Heart left ventricle (tissue), 13 donors: ENCODE measurements around the gene CAPS.

Experiments
- CTCF ChIP-seq, 12 donors: fragments of 200-600 bp; sonication (generic) in 4 of 12; IDR thresholded peaks; one replicate each; pipeline versions ENCODE4 v1.5.0 to v1.8.0; 2018 to 2022; ENCODE audit warnings: antibody characterized with exemption in 12 of 12, mild to moderate bottlenecking in 5 of 12
- POLR2A ChIP-seq, 2 donors: fragments of 450-650 bp; IDR thresholded peaks; one replicate each; pipeline ENCODE4 v1.6.1; 2017; ENCODE audit warnings: antibody characterized with exemption in 2 of 2, mild to moderate bottlenecking in 2 of 2, moderate library complexity in 2 of 2
- donor health status: ischemic (EF 13 %, LVEDD 7.1; RV severe dilation, severe dysfunction).
- donor health status: DM: no; HTN: yes; CAD: no.
- donor health status: DM: no; HTN: no; CAD: no.
- donor health status: ischemic (EF 25% LVEDD 6.9; RV normal size, moderate dysfunction).
- donor health status: ischemic (EF 25% LVEDD 5.7; RV mildly dilated, moderate dysfunction).
- donor health status: ischemic (EF 35%, LVEDD 5.7; RV mildly dilated, moderate dysfunction).
- donor health status: nonischemic (EF 11% LVEDD 7.7; RV severe dilation, severe dysfunction).
- donor health status: DM: yes; HTN: yes; CAD: no.
- donor health status: PGD.
- donor health status: ischemic (EF 29% LVEDD 5.4; RV normal size, mild dysfunction).
- donor health status: nonischemic (EF 23%, LVEDD 6.1; RV moderate dilation, normal function).

GRCh38 chr19:5923356-5923755 is 9.3 kb downstream of the CAPS start:
- TF ChIP-seq CTCF (IDR thresholded peaks at IDR 0.05): no peak
- TF ChIP-seq POLR2A (IDR thresholded peaks at IDR 0.05): no peak
